HG03066 (cell line): ENCODE results near the gene ADAD1.
A peak's percentile ranks its signal among the peaks of the same experiment; 100 is the strongest.

ENCODE experiments used
- ATAC-seq: cut with Tn5 transposase; IDR thresholded peaks from one replicate; pipeline ENCODE4 v1.9.1; 2021; ENCODE audit warnings: low read depth; ENCODE audit not compliant: unreplicated experiment

Gene ADAD1

GRCh38 chr4:122453384-122453995, 74.7 kb downstream of the ADAD1 start:
- no peak for ATAC-seq

DNA sequence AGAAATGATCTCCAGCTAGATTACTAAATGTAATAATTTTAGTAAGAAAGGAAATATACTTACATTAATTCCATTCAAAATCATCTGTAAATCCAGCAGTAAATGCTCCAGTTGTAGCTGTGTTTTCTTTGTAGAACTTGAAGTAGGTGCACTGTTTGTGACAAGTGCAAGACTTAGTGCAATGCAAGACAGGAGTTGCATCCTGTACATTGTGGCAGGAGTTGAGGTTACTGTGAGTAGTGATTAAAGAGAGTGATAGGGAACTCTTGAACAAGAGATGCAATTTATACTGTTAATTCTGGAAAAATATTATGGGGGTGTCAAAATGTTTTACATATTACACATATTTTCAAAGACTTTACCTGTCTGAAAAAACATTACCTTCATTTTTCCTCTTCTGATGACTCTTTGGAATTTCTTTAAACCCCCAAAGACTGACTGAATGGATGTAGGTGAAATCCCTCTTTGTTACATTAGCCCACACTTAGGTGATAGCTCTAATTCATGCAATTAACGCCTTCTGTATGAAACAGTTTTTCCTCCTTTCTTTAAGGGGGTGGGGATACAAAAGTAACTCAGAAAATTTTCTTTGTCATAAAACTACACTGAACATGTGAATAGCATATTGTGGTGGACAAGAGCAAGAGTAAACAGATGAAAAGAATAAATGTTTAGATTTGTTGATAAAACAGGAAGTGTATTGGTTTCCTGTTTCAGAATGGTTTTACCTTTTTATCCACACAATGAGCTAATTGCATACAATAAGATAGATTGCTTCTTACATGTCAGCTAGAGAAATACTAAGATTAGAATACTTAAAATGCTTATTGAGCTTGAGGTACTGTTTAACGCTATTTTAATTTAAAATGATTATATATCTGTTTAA, 77.7 kb downstream of the ADAD1 start, which contains the start of gene IL2:
TSS of gene IL2 (minus strand) at position 495 of the 886 bp plus-strand sequence. CDS start at position 210, 285 bp downstream.
- no peak for ATAC-seq

- ATAC-seq = peak; percentile 80
These were observed 79.8 kb downstream of the ADAD1 start for GRCh38 chr4:122458625-122459024.

- ATAC-seq = no peak
These were observed 90.6 kb downstream of the ADAD1 start for GRCh38 chr4:122469457-122469856.

- no peak for ATAC-seq
These were observed 96.4 kb downstream of the ADAD1 start for GRCh38 chr4:122475233-122475632.

DNA sequence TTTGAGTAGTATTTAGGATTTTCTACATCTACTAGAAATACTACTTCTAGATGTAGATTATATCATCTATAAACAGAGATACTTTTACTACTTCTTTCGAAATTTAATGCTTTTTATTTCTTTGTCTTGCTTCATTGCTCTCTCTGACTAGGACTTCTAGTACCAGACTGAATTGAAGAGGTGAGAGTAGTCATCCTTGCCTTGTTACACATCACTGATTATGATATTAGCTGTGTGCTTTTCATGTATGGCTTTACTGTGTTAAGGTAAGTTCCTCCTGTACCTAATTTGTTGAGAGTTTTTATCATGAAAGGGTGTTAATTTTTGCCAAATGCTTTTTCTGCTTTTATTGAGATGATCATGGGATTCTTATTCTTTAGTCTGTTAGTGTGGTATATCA, 97.3 kb downstream of the ADAD1 start:
- no peak for ATAC-seq

DNA sequence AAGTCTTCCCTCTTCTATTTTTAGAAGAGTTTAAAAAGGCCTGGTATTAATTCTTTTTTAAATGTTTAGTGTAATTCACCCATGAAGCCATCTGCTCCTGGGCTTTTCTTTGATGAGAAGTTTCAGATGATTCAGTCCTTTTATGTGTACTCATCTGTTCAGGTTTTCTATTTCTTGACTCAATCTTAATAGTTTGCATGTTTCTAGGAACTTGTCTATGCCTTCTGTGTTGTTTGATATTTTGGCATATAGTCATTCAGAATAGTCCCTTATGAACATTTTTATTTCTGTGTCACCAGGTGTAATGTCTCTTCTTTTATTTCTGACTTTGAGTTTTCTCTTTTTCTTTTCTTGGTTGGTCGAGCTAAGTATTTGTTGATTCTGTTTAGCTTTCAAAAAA, 97.9 kb downstream of the ADAD1 start:
- no peak for ATAC-seq
